SK-N-SH (cell line): ENCODE data around the gene KRTAP4-5. TPM values are rescaled to one million over a fixed set of nuclear protein-coding genes. Genes with fewer than 3 reads are reported as not detected.

Experiments used
- CTCF ChIA-PET: fragments of 300-600, 350-600 bp; formaldehyde crosslinking; extraction: SDS; loops from one replicate; lab custom pipeline; 2021; lab: Yijun Ruan, JAX
- POLR2A ChIA-PET: fragments of 350-600 bp; sonication (Branson Sonifier 250); formaldehyde crosslinking; extraction: SDS; loops from one replicate; lab custom pipeline; 2020; ENCODE audit warnings: antibody characterized with exemption, inconsistent platforms; lab: Yijun Ruan, JAX
- DNase-seq: peaks from one replicate; pipeline ENCODE4 v3.0.0; 2012
- H2AFZ ChIP-seq: fragments of 200-600 bp; sonication (generic); 2 replicates; pipeline ENCODE4 v1.8.1; 2016; ENCODE audit warnings: antibody characterized with exemption, mild to moderate bottlenecking, low read depth
- H3F3A ChIP-seq: fragments of 200-600 bp; sonication (generic); replicated peaks from 2 replicates; pipeline ENCODE3; 2016; ENCODE audit warnings: antibody characterized with exemption, mild to moderate bottlenecking; ENCODE audit not compliant: insufficient read depth
- H3K27ac ChIP-seq, 2 experiments: fragments of 200-500 bp in 1 of 2; fragments of 200-600 bp in 1 of 2; sonication (Bioruptor generic) in 1 of 2; sonication (generic), shearing (Covaris generic) in 1 of 2; 2 replicates each; pipeline versions ENCODE4 v1.5.1 to v1.6.1; 2014 to 2016; ENCODE audit warnings: low read depth in 2 of 2, inconsistent platforms in 1 of 2, low read length in 1 of 2, mild to moderate bottlenecking in 1 of 2, mixed read lengths in 1 of 2
- H3K27me3 ChIP-seq: fragments of 200-600 bp; sonication (generic), shearing (Covaris generic); 2 replicates; pipeline ENCODE4 v1.6.1; 2016; ENCODE audit warnings: mixed run types; ENCODE audit not compliant: insufficient read depth
- H3K36me3 ChIP-seq, 2 experiments: fragments of 200-500 bp in 1 of 2; fragments of 200-600 bp in 1 of 2; sonication (Bioruptor generic) in 1 of 2; sonication (generic) in 1 of 2; replicated peaks in 1 of 2; 2 replicates each; pipeline versions ENCODE3 to v1.5.1; 2014 to 2016; ENCODE audit warnings: low read length in 1 of 2, mild to moderate bottlenecking in 1 of 2; ENCODE audit not compliant: insufficient read depth in 2 of 2, control insufficient read depth in 1 of 2
- H3K4me1 ChIP-seq, 2 experiments: fragments of 200-500 bp in 1 of 2; fragments of 200-600 bp in 1 of 2; sonication (Bioruptor generic) in 1 of 2; sonication (generic), shearing (Covaris generic) in 1 of 2; 2 replicates each; pipeline versions ENCODE4 v1.5.1 to v1.6.1; 2014 to 2016; ENCODE audit warnings: low read depth in 1 of 2, low read length in 1 of 2, mixed run types in 1 of 2; ENCODE audit not compliant: insufficient read depth in 2 of 2, control insufficient read depth in 1 of 2
- H3K4me2 ChIP-seq: fragments of 200-600 bp; sonication (generic), shearing (Covaris generic); 2 replicates; pipeline ENCODE4 v1.6.1; 2017; ENCODE audit warnings: mixed run types
- H3K4me3 ChIP-seq, 2 experiments: fragments of 200-500 bp in 1 of 2; fragments of 200-600 bp in 1 of 2; sonication (Bioruptor generic) in 1 of 2; sonication (generic), shearing (Covaris generic) in 1 of 2; 2 replicates each; pipeline versions ENCODE4 v1.5.1 to v1.8.1; 2014 to 2016; ENCODE audit warnings: low read depth in 2 of 2, inconsistent platforms in 1 of 2, low read length in 1 of 2, mild to moderate bottlenecking in 1 of 2, mixed read lengths in 1 of 2, moderate library complexity in 1 of 2
- H3K79me2 ChIP-seq: fragments of 200-600 bp; sonication (generic); 2 replicates; pipeline ENCODE4 v1.8.1; 2017; ENCODE audit warnings: mild to moderate bottlenecking; ENCODE audit not compliant: insufficient read depth
- H3K9ac ChIP-seq: fragments of 200-600 bp; sonication (generic); 2 replicates; pipeline ENCODE4 v1.6.1; 2017; ENCODE audit warnings: mixed run types
- H3K9me2 ChIP-seq: fragments of 200-600 bp; sonication (generic); 2 replicates; pipeline ENCODE4 v1.6.1; 2017; ENCODE audit warnings: mixed run types
- H3K9me3 ChIP-seq: fragments of 200-600 bp; sonication (generic); 2 replicates; pipeline ENCODE4 v1.6.1; 2017; ENCODE audit warnings: mixed run types, mild to moderate bottlenecking, moderate library complexity
- H4K20me1 ChIP-seq: fragments of 200-600 bp; sonication (generic); 2 replicates; pipeline ENCODE4 v1.6.1; 2017; ENCODE audit warnings: mild to moderate bottlenecking, mixed run types; ENCODE audit not compliant: insufficient read depth
- ELF1 ChIP-seq: IDR thresholded peaks from 2 replicates; pipeline ENCODE4 v1.4.0; 2012
- FOSL2 ChIP-seq: IDR thresholded peaks from 2 replicates; pipeline ENCODE4 v1.4.0; 2012; ENCODE audit warnings: low read depth, mild to moderate bottlenecking, moderate library complexity, borderline replicate concordance
- FOXM1 ChIP-seq: IDR thresholded peaks from 2 replicates; pipeline ENCODE4 v1.4.0; 2012; ENCODE audit warnings: low read depth, mild to moderate bottlenecking
- JUND ChIP-seq: IDR thresholded peaks from 2 replicates; pipeline ENCODE4 v1.4.0; 2012
- MAX ChIP-seq: IDR thresholded peaks from 2 replicates; pipeline ENCODE4 v1.4.0; 2012; ENCODE audit warnings: low read depth
- NFIC ChIP-seq: IDR thresholded peaks from 2 replicates; pipeline ENCODE4 v1.4.0; 2012; ENCODE audit warnings: borderline replicate concordance
- NRF1 ChIP-seq: IDR thresholded peaks from 2 replicates; pipeline ENCODE4 v1.6.1; 2012; ENCODE audit warnings: low read depth, mild to moderate bottlenecking, low read length
- RAD21 ChIP-seq: IDR thresholded peaks from 2 replicates; pipeline ENCODE4 v1.6.1; 2012; ENCODE audit warnings: mild to moderate bottlenecking, low read length
- REST ChIP-seq: IDR thresholded peaks from 2 replicates; pipeline ENCODE4 v1.6.1; 2012; ENCODE audit warnings: mild to moderate bottlenecking, low read depth, low read length, moderate library complexity
- SIN3A ChIP-seq: IDR thresholded peaks from 2 replicates; pipeline ENCODE4 v1.6.1; 2012; ENCODE audit warnings: low read depth, mild to moderate bottlenecking, low read length, moderate library complexity, borderline replicate concordance
- SMC3 ChIP-seq: IDR thresholded peaks from 2 replicates; pipeline ENCODE4 v1.6.1; 2012; ENCODE audit warnings: low read depth, low read length, improper control_type of control experiment
- TEAD4 ChIP-seq: IDR thresholded peaks from 2 replicates; pipeline ENCODE4 v1.4.0; 2012; ENCODE audit warnings: mild to moderate bottlenecking, borderline replicate concordance; ENCODE audit not compliant: insufficient read depth
- USF1 ChIP-seq: IDR thresholded peaks from 2 replicates; pipeline ENCODE4 v1.4.0; 2012; ENCODE audit warnings: low read depth, borderline replicate concordance
- WGBS: methylation state at CpG from one replicate; pipeline ENCODE4 v1.1.6; 2017; ENCODE audit warnings: low lambda C conversion rate; 5-methylcytosine and 5-hydroxymethylcytosine counted together
- polyA plus RNA-seq, 3 experiments: library from polyadenylated mRNA; depleted of rRNA; stranded (reverse); fragments of >200 nt; gene quantifications; 2 replicates each; pipeline ENCODE4 v1.2.3, GENCODE V29; 2012

The KRTAP4-5 gene
- polyA plus RNA-seq, 1 of the 3 experiments (the other 2 are of a cell fraction): not detected

GRCh38 chr17:41133880-41134735 is 15.5 kb downstream of the KRTAP4-5 start:
- POLR2A ChIA-PET: no interaction called here
- TF ChIP-seq TEAD4 (no peak), USF1 (no peak), FOXM1 (no peak), REST (no peak), NFIC (no peak), SIN3A (no peak), NRF1 (no peak), RAD21 (no peak)
- TF ChIP-seq, all 33 proteins: peak for 0
- Histone ChIP-seq H3K4me3 (no peak overlapping the region), H2AFZ (peak overlapping the region; percentile 66; the same call in 1 of the 2 replicates), H3K9me2 (no peaks in the 10 kb centered on the region), H3K36me3 (no peaks in the 10 kb centered on the region), H3K4me2 (no peak overlapping the region), H3K79me2 (no peaks in the 10 kb centered on the region), H3F3A (no peaks in the 10 kb centered on the region), H3K4me1 (peaks cover 0 to 12% of the 10 kb centered on the region in 2 experiments; a peak in 1 of 4 replicates), H3K27ac (no peak overlapping the region), H3K27me3 (no peaks in the 10 kb centered on the region), H3K9ac (no peak overlapping the region), H3K9me3 (no peaks in the 10 kb centered on the region), H4K20me1 (no peaks in the 10 kb centered on the region)
- no peak for DNase-seq
- CTCF ChIA-PET: no interaction called here
- 8% methylated on average over 2 of the region's 2 CpGs for WGBS

GRCh38 chr17:41131979-41132378 is 17.6 kb downstream of the KRTAP4-5 start:
- CTCF ChIA-PET: no interaction called here

More at GRCh38 chr17:41131979-41132378, 17.6 kb downstream of the KRTAP4-5 start:
- POLR2A ChIA-PET: no interaction called here
- 14% methylated on average over 3 of the region's 3 CpGs for WGBS
- no peak for TF ChIP-seq TEAD4
- 0 out of 2 replicates have a peak, but pooled peaks have one; percentile 33 for TF ChIP-seq JUND
- no peak for TF ChIP-seq SMC3
- TF ChIP-seq FOSL2: peak; percentile 44; the same call in 1 of the 2 replicates
- 0 out of 2 replicates have a peak, but pooled peaks have one; percentile 13 for TF ChIP-seq ELF1
- no peak for TF ChIP-seq MAX
- Histone ChIP-seq H3K9me2 (no peaks in the 10 kb centered on the region), H3K4me2 (no peak overlapping the region), H3K36me3 (no peaks in the 10 kb centered on the region), H3K79me2 (no peaks in the 10 kb centered on the region), H3K4me3 (no peak overlapping the region), H3K27ac (peak overlapping the region in 1 of 2 experiments; percentile 6; a peak in 1 of 4 replicates), H3K4me1 (peaks cover 0 to 12% of the 10 kb centered on the region in 2 experiments; a peak in 1 of 4 replicates), H3F3A (no peaks in the 10 kb centered on the region), H3K9me3 (no peaks in the 10 kb centered on the region), H4K20me1 (no peaks in the 10 kb centered on the region), H2AFZ (peak overlapping the region; percentile 33; the same call in 1 of the 2 replicates), H3K9ac (no peak overlapping the region), H3K27me3 (no peaks in the 10 kb centered on the region)
- DNase-seq: no peak
